Right ventricle myocardium inferior (tissue), 1 donor: Measurements from ENCODE around the gene CIBAR2. TPM values are rescaled to one million over a fixed set of nuclear protein-coding genes. Genes with fewer than 3 reads are reported as not detected.

Source experiments
- ATAC-seq: fragments of 200-7000 bp; cut with Tn5 transposase; one replicate; pipeline ENCODE4 v1.9.1; 2020; ENCODE audit warnings: mild to moderate bottlenecking, moderate library complexity
- DNase-seq: peaks from one replicate; pipeline ENCODE4 v3.0.0; 2021; ENCODE audit errors: missing footprints
- intact Hi-C: fragments of 100-400 bp; cut with DNase I; formaldehyde crosslinking; loops from one replicate; pipeline ENCODE4 v1.11.0; 2022
- total RNA-seq: library from RNA; stranded (reverse); fragmentation: NEBNext Ultra II Directional; extraction: Animal tissue kit (Norgen Biotek cat#: 25700); gene quantifications from one replicate; pipeline ENCODE4 v1.2.1, GENCODE V29; 2021
- donor health status: DM: no; HTN: yes; CAD: no; lungs with severe emphysema.

The CIBAR2 gene
- total RNA-seq, 1 donor from 2014 or later, result not detected

- ATAC-seq (no peak), DNase-seq (no peak)
- intact Hi-C loops, result no loop called here
Measured at GRCh38 chr16:85077576-85078125, 34.6 kb downstream of the CIBAR2 start.

DNA sequence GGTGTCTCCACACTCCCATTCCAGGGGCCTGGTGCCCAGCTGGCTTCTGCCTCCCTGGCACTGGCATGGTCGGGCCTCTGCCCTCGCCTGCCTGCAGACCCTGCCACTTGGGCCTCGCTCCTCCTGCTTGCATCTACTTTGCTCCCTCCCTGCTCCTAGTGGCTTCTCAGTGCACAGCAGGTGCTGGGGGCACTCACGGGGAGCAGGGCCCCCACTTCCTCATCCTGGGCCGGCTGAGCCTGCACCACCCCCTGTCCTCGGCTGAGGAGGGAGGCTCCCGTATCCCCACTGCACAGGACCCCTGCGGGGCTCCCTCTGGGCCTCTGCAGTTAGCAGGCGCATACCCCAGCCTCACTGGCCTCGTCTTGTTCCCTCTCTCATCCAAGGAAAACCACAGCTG is 35.2 kb downstream of the CIBAR2 start:
- ATAC-seq (no peak), DNase-seq (no peak)
- intact Hi-C loops, result no loop called here

- ATAC-seq (no peak), DNase-seq (no peak)
- intact Hi-C loops, result no loop called here
Measured at GRCh38 chr16:85075236-85075924, 36.9 kb downstream of the CIBAR2 start.

- no peak for DNase-seq
- ATAC-seq, result no peak
- intact Hi-C loops, result no loop called here
Measured at GRCh38 chr16:85074225-85074914, 37.9 kb downstream of the CIBAR2 start.

DNA sequence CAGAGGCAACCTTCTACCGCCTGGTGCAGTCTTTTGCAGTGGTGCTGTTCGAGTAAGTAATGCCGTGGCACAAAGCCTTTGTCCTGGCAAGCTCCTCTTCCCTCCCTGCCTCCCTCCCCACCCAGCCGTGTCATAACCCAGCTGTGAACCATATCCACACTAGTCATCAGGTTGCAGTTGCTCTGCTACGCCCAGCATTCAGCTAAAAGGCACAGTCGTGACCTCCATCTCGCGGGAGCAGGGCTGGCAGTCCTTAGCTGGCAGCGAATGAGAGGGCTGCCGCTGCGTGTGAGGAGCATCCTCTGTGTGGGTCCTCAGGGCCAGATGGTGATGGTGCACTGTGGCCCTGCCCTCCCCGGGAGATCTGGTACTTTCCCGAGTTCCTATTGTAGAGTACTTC is 39.3 kb downstream of the CIBAR2 start:
- DNase-seq (peak; percentile 79), ATAC-seq (peak; percentile 94)
- intact Hi-C loops, result no loop called here

DNA sequence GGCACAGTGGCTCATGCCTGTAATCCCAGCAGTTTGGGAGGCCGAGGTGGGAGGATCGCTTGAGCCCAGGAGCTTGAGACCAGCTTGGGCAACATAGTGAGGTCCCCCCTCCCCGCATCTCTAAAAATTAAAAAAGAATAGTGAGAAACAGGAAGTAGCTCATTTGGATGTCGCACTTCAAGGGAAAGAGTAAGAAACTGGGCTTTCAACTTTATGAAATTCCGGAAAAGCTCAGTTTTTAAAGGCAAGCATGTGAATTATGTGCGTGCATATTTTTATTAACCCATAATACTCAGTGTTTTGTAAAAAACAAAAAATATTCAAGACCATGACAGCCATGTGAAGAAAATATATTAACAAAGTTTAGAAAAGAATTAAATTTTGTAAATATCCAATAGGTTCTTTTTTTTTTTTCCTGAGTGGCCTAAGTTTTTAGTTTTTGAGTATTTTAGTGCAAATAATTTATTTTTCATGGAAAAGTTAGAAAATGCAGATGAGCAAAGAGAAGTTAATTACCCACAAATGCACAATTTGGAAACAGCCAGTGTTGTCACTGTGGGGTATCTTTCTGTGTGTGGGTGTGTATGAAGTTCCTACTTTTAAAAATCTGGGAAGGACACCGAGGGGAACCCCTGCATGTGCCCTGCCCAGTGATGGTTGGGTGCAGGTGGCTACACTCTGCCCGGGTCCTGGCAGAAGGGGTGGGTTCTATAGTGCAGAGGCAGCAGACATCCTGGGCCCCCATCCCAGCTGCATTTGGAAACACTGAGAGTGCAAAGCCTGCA is 40.0 kb downstream of the CIBAR2 start:
- intact Hi-C loops, result no loop called here
- no peak for DNase-seq
- ATAC-seq, result no peak

- intact Hi-C loops, result no loop called here
- DNase-seq, result no peak
Measured at GRCh38 chr16:85069171-85069570, 43.1 kb downstream of the CIBAR2 start.

DNA sequence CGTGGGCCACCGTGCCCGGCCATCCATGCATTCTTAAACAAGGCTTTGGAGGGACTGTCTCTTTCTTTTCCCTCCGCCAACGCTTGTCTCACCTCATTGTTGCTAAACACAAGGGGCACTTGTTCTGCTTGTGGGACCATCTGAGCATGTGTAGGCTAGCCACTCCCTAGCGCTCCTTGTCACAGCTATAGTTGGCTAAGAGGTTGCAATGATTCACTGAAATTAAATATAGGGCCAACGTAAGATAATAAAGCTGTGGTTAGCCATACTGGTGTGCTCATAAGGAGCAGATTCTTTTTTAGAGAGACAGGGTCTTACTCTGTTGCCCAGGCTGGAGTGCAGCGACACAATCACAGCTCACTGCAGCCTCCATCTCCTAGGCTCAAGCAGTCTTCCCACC is 43.5 kb downstream of the CIBAR2 start:
- DNase-seq (no peak), ATAC-seq (no peak)
- intact Hi-C loops, result no loop called here

More at GRCh38 chr16:85069171-85069570, 43.1 kb downstream of the CIBAR2 start:
- no peak for ATAC-seq

DNA sequence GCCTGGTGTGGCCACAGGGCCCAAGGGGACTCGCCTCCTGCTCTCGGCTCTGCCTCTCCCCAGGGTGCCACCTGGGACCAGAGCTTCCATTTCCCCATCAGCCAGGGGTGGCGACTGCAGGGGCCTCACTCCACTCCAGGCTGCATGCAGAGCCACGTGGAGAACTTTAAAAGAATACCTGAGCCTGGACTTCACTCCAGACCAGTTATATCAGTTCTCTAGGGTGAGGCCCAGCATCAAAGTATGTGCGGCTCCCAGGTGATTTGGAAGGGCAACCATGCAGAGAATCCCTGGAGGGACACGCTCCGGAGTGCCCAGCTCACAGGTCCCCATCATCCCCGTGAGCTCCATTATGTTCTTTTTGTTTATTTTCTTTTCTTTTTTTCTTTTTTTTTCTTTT is 44.8 kb downstream of the CIBAR2 start:
- intact Hi-C loops, result no loop called here
- DNase-seq (no peak), ATAC-seq (no peak)

GRCh38 chr16:85067024-85067423 is 45.2 kb downstream of the CIBAR2 start:
- intact Hi-C loops, result no loop called here
- DNase-seq (no peak), ATAC-seq (no peak)

DNA sequence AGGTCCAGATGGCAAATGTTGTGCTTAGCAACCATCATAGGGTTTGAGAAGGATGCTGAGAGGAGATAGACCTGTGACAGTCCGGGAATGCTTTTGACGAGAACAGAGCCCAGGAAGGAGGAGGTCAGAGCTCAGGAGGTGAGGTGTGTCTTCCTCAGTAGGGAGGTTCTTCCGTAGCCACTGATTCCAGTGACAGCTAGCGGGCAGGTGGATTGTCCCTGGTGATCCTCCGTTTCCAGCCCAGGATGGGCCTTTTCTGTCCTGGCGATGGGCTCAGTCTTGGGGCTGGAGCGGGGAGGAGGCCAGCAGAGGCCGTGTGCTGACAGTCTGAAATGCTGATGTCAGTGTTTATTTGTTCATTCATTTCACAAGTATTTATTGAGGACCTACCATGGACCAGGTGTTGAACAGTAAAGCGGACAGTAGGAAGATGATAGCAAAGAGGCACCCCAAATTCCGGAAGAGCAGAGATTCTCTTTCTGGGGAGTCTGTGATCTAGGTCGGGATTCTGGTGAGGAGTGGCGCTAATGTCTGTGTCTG is 45.9 kb downstream of the CIBAR2 start:
- DNase-seq, result no peak
- intact Hi-C loops, result no loop called here
- no peak for ATAC-seq

DNA sequence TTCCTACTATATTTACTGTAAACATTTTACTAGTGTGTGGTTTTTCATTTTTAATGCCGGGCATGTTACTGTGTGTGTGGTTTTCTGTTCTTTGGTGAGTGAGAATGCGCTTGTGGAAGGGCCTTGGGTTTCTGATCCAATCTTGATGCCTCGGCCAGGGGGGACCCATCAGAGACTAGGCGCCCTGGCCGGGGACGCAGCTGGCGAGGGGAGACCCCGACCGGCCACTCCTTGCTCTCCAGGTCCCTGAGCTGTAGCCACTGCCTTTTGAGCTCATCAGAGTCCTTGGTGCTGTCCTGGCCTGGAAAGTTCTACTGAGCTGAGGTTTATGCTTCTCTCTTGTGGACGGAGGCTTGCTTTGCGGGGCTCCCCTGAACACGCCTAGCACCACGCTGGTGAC is 47.2 kb downstream of the CIBAR2 start:
- DNase-seq (no peak), ATAC-seq (no peak)
- intact Hi-C loops, result no loop called here

- ATAC-seq, result no peak
- intact Hi-C loops, result no loop called here
Measured at GRCh38 chr16:85064186-85064585, 48.1 kb downstream of the CIBAR2 start.

DNA sequence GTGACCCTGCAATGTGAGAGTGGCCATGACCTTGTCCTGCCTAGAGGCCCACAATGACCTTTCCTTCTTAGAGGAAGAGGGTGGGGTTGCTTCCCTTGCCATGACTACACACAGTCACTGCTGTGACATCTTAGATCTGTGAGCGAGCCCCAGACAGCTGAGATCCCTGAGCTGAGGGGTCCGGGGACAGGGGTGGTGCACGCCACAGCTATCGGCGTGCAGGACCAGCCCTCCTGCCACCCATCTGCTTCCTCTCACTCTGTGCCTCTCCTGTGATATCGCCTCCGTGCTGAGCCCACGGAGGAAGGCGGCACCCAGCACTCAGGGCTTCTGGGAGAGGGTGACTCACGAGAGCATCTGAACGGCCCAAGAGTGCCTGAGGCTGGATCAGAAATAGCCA is 49.4 kb downstream of the CIBAR2 start:
- ATAC-seq, result no peak
- intact Hi-C loops, result no loop called here
- DNase-seq, result no peak

More at GRCh38 chr16:85064186-85064585, 48.1 kb downstream of the CIBAR2 start:
- DNase-seq, result no peak

GRCh38 chr16:85062323-85062722 is 49.9 kb downstream of the CIBAR2 start:
- intact Hi-C loops, result no loop called here
- no peak for DNase-seq
- ATAC-seq, result no peak

DNA sequence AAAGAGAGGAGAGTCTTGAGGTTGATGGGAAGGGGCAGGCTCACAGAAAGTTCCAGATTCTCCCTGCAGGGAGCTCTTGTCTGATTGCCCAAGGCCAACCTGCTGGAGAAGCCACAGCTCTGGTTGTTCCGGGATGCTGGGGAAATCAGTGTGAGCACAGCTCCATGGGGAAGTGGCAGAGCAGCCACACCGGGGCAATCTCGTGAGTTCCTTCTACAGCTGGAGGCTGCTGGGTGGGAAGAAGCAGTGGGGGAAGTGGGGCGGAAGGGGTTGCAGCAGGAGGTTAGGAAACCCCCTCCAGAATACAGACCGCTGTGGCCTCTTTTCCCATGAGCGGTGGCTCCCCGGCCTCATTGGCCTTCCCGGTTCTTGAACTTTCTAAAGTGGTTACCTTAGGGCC is 50.7 kb downstream of the CIBAR2 start:
- peak; percentile 85 for DNase-seq

GRCh38 chr16:85058909-85059308 is 53.4 kb downstream of the CIBAR2 start:
- DNase-seq, result no peak
- no peak for ATAC-seq
- intact Hi-C loops, result no loop called here

More for the DNA sequence above, 50.7 kb downstream of the CIBAR2 start:
- intact Hi-C loops, result no loop called here
- ATAC-seq, result peak; percentile 42

DNA sequence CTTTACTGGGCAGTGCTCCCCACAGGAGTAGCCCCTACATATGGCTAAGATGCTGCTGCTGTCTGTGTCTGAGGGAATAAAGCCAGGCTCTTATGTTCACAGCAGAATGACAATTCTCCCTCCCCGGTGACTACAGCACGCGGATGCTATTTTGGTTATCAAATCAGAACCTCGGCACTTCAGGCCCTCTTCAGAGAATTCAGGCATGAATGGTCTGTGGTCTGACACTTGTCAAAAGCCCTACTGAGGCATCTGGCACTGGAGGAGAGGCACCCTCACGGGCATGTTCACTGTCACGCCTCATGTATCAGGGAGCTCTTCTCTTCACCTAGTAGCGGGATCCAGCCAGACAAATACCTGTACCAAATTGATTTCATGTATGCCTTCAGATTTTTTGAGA is 54.3 kb downstream of the CIBAR2 start:
- ATAC-seq (peak; percentile 60), DNase-seq (no peak)
- intact Hi-C loops, result no loop called here

DNA sequence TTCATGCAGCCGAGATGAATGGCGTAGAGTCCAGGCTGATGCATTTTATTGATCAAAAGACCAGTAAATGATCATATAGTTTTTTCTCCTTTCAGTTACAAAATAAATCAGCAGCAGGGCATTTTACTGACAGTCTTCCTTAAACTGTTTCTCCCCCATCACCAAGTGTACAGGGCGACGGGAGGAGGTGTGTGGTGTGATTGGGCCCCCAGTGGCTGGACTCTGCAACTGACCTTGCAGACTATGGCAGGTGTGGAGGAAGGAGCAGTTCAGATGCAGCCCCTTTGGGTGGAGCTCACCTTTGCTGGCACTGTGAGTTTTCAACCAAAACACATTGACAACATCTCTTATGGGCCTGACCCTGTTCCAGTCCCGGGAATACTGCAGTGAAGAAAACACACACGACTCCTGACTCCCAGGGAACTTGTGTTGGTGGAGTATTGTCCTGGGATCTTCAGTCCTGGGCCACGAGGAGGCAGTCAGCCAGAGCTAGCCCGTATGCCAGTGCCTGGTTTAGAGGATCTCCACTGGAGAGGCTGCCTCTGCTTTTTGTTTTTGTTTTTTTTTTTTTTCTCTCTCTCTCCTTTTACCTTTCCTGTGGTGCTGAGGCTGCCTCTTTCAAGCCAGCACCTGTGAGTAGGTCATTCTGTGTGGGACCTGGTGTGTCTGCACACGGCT is 54.9 kb downstream of the CIBAR2 start:
- intact Hi-C loops, result no loop called here
- ATAC-seq, result no peak
- DNase-seq, result no peak
